DOHH2 (cell line): ENCODE results near the gene KHDC1.
"Not testable (repeated sequence)": the region's sequence is repeated elsewhere in the genome, so short reads cannot be mapped to it uniquely, and the experiment has no call there.

ENCODE experiments used
- H3F3A ChIP-seq: fragments of 200-600 bp; sonication (generic), shearing (Covaris generic); 2 replicates; pipeline ENCODE4 v1.6.0; 2016; ENCODE audit warnings: antibody characterized with exemption, mild to moderate bottlenecking; ENCODE audit not compliant: control insufficient read depth, insufficient read depth
- H3K27ac ChIP-seq: fragments of 200-600 bp; sonication (generic); 2 replicates; pipeline ENCODE4 v1.5.1; 2014; ENCODE audit warnings: low read depth, mild to moderate bottlenecking, low read length, moderate library complexity
- H3K27me3 ChIP-seq: fragments of 200-600 bp; sonication (generic); 2 replicates; pipeline ENCODE4 v1.6.1; 2014; ENCODE audit warnings: mild to moderate bottlenecking, low read length, mixed read lengths; ENCODE audit not compliant: control insufficient read depth
- H3K36me3 ChIP-seq: fragments of 200-600 bp; sonication (generic); 2 replicates; pipeline ENCODE4 v1.6.1; 2014; ENCODE audit warnings: mild to moderate bottlenecking, low read length, moderate library complexity, mixed read lengths; ENCODE audit not compliant: control insufficient read depth
- H3K4me1 ChIP-seq: fragments of 200-600 bp; sonication (generic); 2 replicates; pipeline ENCODE4 v1.6.1; 2014; ENCODE audit warnings: mild to moderate bottlenecking, low read length, mixed read lengths; ENCODE audit not compliant: control insufficient read depth
- H3K4me2 ChIP-seq: fragments of 200-600 bp; sonication (generic); 2 replicates; pipeline ENCODE4 v1.6.0; 2014; ENCODE audit warnings: mild to moderate bottlenecking, low read length, moderate library complexity
- H3K4me3 ChIP-seq: fragments of 200-600 bp; sonication (generic); 2 replicates; pipeline ENCODE4 v1.5.1; 2014; ENCODE audit warnings: mild to moderate bottlenecking, low read length, mixed read lengths
- H3K79me2 ChIP-seq: fragments of 200-600 bp; sonication (generic); 2 replicates; pipeline ENCODE4 v1.6.1; 2014; ENCODE audit warnings: mild to moderate bottlenecking, low read length, mixed read lengths; ENCODE audit not compliant: control insufficient read depth
- H3K9me2 ChIP-seq: fragments of 200-600 bp; sonication (generic); replicated peaks from 2 replicates; pipeline ENCODE4 v1.6.1; 2014; ENCODE audit warnings: mild to moderate bottlenecking, low read length, mixed read lengths; ENCODE audit not compliant: control insufficient read depth
- H3K9me3 ChIP-seq: fragments of 200-600 bp; sonication (generic); 2 replicates; pipeline ENCODE4 v1.6.1; 2014; ENCODE audit warnings: antibody characterized with exemption, low read length, mixed read lengths; ENCODE audit not compliant: control insufficient read depth, insufficient read depth
- H4K20me1 ChIP-seq: fragments of 200-600 bp; sonication (generic); 2 replicates; pipeline ENCODE4 v1.6.0; 2014; ENCODE audit warnings: low read depth, mild to moderate bottlenecking, antibody characterized with exemption, low read length, moderate library complexity; ENCODE audit not compliant: control insufficient read depth, insufficient read depth
- EZH2phosphoT487 ChIP-seq: fragments of 200-600 bp; sonication (generic); IDR thresholded peaks from 2 replicates; pipeline ENCODE4 v1.6.1; 2017; ENCODE audit warnings: borderline replicate concordance, mild to moderate bottlenecking, antibody characterized with exemption, low read length, moderate library complexity, mixed read lengths
- TF ChIP-seq, protein P1 (sequence below): fragments of 200-600 bp; sonication (generic); IDR thresholded peaks from one replicate; pipeline ENCODE4 v1.5.1; 2014; ENCODE audit warnings: antibody characterized with exemption, mild to moderate bottlenecking, low read depth, low read length; ENCODE audit not compliant: poor library complexity, severe bottlenecking

KHDC1 gene

GRCh38 chr6:73234733-73235132, 28.3 kb downstream of the KHDC1 start:
- Histone ChIP-seq H3K36me3 (no peaks in the 10 kb centered on the region), H3F3A (no peaks in the 10 kb centered on the region), H4K20me1 (no peaks in the 10 kb centered on the region), H3K27ac (no peak overlapping the region), H3K4me3 (no peak overlapping the region), H3K9me2 (no peaks in the 10 kb centered on the region), H3K79me2 (no peaks in the 10 kb centered on the region), H3K4me2 (no peak overlapping the region), H3K27me3 (no peaks in the 10 kb centered on the region), H3K9me3 (no peaks in the 10 kb centered on the region), H3K4me1 (peaks cover 3% of the 10 kb centered on the region)
- TF ChIP-seq, protein P1, sequence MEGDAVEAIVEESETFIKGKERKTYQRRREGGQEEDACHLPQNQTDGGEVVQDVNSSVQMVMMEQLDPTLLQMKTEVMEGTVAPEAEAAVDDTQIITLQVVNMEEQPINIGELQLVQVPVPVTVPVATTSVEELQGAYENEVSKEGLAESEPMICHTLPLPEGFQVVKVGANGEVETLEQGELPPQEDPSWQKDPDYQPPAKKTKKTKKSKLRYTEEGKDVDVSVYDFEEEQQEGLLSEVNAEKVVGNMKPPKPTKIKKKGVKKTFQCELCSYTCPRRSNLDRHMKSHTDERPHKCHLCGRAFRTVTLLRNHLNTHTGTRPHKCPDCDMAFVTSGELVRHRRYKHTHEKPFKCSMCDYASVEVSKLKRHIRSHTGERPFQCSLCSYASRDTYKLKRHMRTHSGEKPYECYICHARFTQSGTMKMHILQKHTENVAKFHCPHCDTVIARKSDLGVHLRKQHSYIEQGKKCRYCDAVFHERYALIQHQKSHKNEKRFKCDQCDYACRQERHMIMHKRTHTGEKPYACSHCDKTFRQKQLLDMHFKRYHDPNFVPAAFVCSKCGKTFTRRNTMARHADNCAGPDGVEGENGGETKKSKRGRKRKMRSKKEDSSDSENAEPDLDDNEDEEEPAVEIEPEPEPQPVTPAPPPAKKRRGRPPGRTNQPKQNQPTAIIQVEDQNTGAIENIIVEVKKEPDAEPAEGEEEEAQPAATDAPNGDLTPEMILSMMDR, result no peak
- TF ChIP-seq EZH2phosphoT487, result no peak

GRCh38 chr6:73233971-73234370, 29.0 kb downstream of the KHDC1 start:
- H3K4me3 ChIP-seq, H3K27me3 ChIP-seq, H3F3A ChIP-seq, H3K27ac ChIP-seq, H3K36me3 ChIP-seq, H3K9me2 ChIP-seq, H3K4me2 ChIP-seq, H3K9me3 ChIP-seq, H3K79me2 ChIP-seq, H3K4me1 ChIP-seq, H4K20me1 ChIP-seq: not testable (repeated sequence)

GRCh38 chr6:73233048-73233447, 29.9 kb downstream of the KHDC1 start:
- Histone ChIP-seq H3K4me2 (no peak overlapping the region), H3K27me3 (no peaks in the 10 kb centered on the region)

GRCh38 chr6:73231986-73232391, 31.0 kb downstream of the KHDC1 start:
- Histone ChIP-seq H4K20me1 (no peaks in the 10 kb centered on the region), H3F3A (no peaks in the 10 kb centered on the region), H3K4me1 (peaks cover 3% of the 10 kb centered on the region), H3K4me3 (no peak overlapping the region), H3K27ac (no peak overlapping the region), H3K79me2 (no peaks in the 10 kb centered on the region), H3K9me2 (no peaks in the 10 kb centered on the region), H3K27me3 (no peaks in the 10 kb centered on the region), H3K4me2 (no peak overlapping the region), H3K9me3 (no peaks in the 10 kb centered on the region), H3K36me3 (no peaks in the 10 kb centered on the region)
- TF ChIP-seq, protein P1, result no peak
- TF ChIP-seq EZH2phosphoT487, result no peak

More at GRCh38 chr6:73233048-73233447, 29.9 kb downstream of the KHDC1 start:
- no peaks in the 10 kb centered on the region for H3F3A ChIP-seq
- TF ChIP-seq, protein P1, result no peak
- no peak for TF ChIP-seq EZH2phosphoT487
- H3K9me3 ChIP-seq, result no peaks in the 10 kb centered on the region
- no peaks in the 10 kb centered on the region for H3K79me2 ChIP-seq
- H3K4me1 ChIP-seq, result peaks cover 3% of the 10 kb centered on the region
- no peaks in the 10 kb centered on the region for H3K9me2 ChIP-seq
- no peaks in the 10 kb centered on the region for H3K36me3 ChIP-seq
- H3K4me3 ChIP-seq, result no peak overlapping the region
- H3K27ac ChIP-seq, result no peak overlapping the region
- no peaks in the 10 kb centered on the region for H4K20me1 ChIP-seq
